ENCODE results near the gene KRTAP9-4.
"Not testable (repeated sequence)": the region's sequence is repeated elsewhere in the genome, so short reads cannot be mapped to it uniquely, and the experiment has no call there.

- not testable (repeated sequence) for TF ChIP-seq CTCF (IDR thresholded peaks at IDR 0.05; ENCODE audit: poor library complexity); EZH2 (IDR thresholded peaks at IDR 0.05; ENCODE audit: borderline replicate concordance); EZH2phosphoT487 (IDR thresholded peaks at IDR 0.05; ENCODE audit: low read depth, severe bottlenecking, unreplicated experiment)
Measured at GRCh38 chr17:41255381-41256290, 6.1 kb downstream of the KRTAP9-4 start, which contains the start of gene KRTAP9-9.
